Measurements from ENCODE around the gene DLX2.

Gene DLX2

DNA sequence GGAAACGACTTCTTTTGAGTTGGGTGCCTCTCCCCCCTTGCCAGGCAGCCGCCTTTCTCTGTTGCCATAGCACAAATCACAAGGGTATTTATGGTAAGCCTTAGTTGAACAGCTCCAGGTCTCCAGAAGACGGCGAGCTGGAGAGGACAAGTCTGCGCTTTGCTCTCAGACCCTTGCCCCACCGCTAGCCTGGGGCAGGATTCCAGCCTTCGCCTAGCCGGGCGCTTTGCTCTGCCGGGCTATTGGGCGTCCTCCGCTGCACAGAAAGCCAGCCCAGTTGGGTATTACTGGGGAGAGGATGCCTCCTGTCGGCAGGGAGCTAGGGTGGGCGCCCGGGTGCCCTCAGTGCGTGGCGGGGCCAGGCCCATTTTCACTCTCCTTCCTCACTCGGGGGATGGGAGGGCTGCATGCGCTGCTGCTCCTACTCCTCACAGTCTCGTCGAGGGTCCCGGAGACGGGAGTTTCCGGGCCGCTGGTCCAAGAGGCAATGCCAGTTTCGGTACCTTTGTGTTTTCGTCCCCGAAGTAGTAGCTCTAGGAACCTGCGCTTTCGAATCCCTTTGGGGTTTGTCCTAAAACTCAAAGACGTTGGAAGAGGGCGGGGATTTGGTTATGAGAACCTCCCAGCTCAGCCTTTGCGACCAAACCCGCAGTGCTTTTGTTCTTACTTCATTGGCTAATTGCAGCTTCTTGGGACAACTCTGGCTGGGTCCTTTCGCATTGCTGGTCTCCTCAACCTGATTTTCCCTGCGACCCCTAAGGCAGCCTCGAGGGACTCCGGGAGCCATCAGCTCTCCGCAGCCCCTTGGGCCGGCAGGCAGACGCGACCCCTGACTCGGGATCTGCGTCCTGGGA is 3.6 kb upstream of the DLX2 start:
- no peak for DNase-seq (ENCODE audit: low read depth)
- TF ChIP-seq, protein P1, sequence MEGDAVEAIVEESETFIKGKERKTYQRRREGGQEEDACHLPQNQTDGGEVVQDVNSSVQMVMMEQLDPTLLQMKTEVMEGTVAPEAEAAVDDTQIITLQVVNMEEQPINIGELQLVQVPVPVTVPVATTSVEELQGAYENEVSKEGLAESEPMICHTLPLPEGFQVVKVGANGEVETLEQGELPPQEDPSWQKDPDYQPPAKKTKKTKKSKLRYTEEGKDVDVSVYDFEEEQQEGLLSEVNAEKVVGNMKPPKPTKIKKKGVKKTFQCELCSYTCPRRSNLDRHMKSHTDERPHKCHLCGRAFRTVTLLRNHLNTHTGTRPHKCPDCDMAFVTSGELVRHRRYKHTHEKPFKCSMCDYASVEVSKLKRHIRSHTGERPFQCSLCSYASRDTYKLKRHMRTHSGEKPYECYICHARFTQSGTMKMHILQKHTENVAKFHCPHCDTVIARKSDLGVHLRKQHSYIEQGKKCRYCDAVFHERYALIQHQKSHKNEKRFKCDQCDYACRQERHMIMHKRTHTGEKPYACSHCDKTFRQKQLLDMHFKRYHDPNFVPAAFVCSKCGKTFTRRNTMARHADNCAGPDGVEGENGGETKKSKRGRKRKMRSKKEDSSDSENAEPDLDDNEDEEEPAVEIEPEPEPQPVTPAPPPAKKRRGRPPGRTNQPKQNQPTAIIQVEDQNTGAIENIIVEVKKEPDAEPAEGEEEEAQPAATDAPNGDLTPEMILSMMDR (conservative IDR thresholded peaks at IDR 0.05; ENCODE audit: low read depth, low read length), result peak; percentile 58
- H3K4me3 ChIP-seq (ENCODE audit: low read length), result peak overlapping the region; percentile 37

DNA sequence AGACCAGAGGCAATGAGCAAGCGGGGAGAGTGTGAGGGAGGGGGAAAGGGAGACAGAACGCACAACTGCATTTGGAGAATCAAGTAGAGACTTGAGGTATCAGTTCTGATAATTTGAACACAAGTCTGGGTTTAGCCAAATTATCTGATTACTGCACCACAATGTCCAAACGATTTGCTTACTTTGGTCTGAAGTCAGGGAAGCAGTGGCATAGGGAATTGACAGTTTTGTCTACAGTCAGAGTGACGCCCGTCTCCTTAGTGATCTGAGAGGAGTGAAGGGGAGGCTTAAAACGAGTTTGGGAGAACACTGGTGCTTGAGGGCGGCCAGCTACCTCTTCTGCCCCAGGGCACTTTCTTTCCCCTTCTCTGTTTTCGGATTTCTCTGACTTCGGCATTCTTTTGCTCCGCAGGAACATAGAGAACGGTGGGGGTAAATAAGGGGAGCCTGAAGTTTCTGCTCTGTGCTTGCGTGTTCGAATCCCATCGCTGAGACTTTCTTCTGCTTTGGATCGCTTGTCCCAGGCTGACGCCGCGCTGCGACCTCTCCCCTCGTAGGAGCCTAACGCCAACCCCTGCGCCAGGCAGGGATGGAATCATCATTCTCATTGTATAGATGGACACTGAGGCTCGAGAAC is 2.9 kb upstream of the DLX2 start:
- TF ChIP-seq, protein P1 (conservative IDR thresholded peaks at IDR 0.05; ENCODE audit: low read depth, low read length), result no peak
- no peak for DNase-seq (ENCODE audit: low read depth)
- H3K4me3 ChIP-seq (ENCODE audit: low read length), result peak overlapping the region; percentile 37

DNA sequence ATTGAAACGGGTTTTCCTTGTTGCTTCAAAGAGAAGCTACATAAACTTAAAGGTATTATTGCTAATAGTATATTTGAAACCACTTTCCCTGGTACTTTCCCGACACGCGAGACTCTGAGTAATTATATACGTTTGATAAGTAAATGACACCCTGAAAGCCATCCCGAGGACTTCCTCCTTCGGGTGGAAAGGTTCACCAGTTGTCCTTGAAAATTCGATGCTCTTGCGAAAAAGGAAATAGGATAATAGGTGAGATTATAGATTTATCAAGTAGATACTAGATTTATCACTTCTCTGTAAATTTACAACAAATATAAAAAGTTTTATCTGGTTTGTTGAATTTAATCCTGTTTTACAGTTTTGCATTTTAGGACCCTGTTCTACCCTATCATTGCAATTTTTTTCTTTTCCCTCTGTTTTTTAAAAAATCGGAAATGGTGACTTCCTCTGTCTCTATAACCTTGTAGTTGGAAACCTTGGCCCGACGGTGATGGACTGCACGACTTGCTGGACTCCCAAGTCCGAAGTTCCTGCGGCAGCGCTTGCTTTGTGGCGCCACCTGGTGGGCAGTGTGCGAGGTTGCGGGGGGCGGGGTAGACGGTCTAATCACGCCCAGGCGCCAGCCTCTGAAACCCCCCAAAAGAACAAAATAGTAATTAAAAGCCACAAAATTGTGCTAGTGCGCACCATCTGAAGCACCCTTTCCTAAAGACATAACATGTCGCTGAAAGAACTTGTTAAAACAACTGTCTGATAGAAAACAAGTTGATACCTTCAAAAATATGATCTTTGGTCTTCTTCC is 972 bp upstream of the DLX2 start:
- TF ChIP-seq, protein P1 (conservative IDR thresholded peaks at IDR 0.05; ENCODE audit: low read depth, low read length), result peak; percentile 91
- H3K4me3 ChIP-seq (ENCODE audit: low read length), result peak overlapping the region; percentile 45
- DNase-seq (ENCODE audit: low read depth), result peak; percentile 52

DNA sequence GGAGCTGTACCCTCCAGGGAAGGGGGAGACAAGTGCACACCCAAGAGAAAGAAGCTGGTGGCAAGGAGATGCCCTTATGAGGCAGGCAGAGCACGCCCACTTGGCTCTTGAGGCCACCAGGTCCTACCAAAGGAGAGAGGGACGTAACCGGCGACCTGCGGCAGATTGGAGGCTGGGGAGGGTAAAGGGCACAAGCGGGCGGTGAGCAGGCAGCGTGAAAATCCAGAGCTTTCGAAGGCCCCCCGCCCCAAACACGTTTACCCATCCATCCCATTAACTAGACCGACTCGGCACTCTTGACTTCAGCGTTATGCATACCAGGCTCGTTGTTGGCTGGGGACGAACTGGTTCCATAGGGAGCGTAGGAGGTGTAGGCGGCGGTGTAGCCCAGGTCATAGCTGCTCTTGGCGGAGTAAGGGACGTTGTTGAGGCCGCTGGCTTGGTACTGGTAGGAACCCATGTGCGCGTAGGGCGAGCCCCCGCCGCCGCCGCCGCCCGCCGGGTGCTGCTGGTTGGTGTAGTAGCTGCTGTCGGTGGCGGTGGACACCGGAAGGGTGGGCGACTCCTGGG is 794 bp downstream of the DLX2 start:
- H3K4me3 ChIP-seq (ENCODE audit: low read length), result peak overlapping the region; percentile 45
- DNase-seq (ENCODE audit: low read depth), result no peak
- TF ChIP-seq, protein P1 (conservative IDR thresholded peaks at IDR 0.05; ENCODE audit: low read depth, low read length), result no peak

DNA sequence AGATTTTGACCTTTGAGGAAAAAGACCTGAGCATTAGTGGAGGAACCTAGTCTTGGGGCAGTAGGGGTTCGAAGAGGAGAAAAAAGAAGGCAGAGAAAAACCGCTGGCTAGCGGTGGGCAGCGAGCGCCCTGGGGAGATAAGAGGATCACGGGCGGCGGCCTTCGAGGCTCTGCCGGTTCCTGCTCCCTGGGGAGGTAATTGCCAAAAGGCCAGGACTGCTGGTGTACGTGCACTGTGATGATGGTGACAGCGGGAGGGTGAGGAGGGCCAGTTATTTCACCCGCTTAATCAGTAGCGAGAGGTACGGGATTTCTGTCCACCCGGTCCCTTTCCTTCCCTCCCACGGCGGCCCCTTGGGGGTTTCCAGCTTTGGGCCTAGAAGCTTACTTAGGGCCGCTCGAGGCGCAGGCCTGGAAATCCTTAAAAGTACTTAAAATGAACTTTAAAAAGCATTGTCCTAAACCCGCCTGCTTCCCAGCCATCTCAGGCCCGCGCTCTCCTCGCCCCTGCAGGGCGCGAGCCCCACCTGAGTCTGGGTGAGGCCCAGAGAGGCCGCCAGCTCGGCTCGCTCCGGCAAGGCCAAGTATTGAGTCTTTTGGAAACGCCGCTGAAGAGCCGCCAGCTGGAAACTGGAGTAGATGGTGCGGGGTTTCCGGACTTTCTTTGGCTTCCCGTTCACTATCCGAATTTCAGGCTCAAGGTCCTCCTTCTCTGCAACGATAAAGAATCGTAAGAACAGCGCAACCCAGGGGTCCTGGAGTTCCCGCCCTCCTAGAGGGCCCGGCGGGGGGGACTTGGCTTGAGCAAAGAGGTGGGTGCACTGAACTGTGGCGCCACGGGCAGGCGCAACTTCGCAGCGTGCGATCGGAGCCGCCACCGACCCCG is 1.5 kb downstream of the DLX2 start:
- no peak for DNase-seq (ENCODE audit: low read depth)
- H3K4me3 ChIP-seq (ENCODE audit: low read length), result peak overlapping the region; percentile 45
- TF ChIP-seq, protein P1 (conservative IDR thresholded peaks at IDR 0.05; ENCODE audit: low read depth, low read length), result no peak
